ENCODE data around the gene RGL3.

Gene RGL3

DNA sequence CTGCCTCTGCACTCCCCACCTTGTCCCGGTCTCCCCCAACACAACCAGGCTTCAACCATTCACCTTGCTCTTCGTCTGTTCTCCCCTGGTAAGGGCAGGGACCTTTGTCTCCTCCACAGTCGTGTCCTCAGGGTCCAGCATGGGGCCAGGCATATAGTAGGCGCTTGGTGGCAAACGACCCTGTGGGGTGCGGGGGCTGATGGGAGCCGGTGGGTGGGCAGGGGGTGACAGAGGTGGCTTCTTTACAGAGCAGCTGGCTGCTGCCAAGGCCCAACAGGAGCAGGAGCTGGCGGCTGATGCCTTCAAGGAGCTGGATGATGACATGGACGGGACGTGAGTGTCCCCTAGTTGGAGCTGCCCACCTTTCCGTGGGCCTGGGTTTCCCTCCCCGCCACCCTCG lies 26.0 kb upstream of the RGL3 start:
- H3K36me3 ChIP-seq (ENCODE audit: control insufficient read depth in 1 of 2, insufficient read depth in 2 of 2, low read length in 2 of 2): peaks cover 79 to 82% of the 10 kb centered on the region in 2 experiments
- no peaks in the 10 kb centered on the region for H3K79me1 ChIP-seq (ENCODE audit: low read length)
- H3K9ac ChIP-seq (ENCODE audit: low read length): no peak overlapping the region
- H3K4ac ChIP-seq (ENCODE audit: low read depth, low read length): no peak overlapping the region
- H4K91ac ChIP-seq (ENCODE audit: low read depth, low read length): no peak overlapping the region
- no peaks in the 10 kb centered on the region for H3K9me3 ChIP-seq (ENCODE audit: insufficient read depth, low read depth, low read length)
- H4K8ac ChIP-seq (ENCODE audit: low read depth, low read length): no peak overlapping the region
- no peak overlapping the region for H3K4me3 ChIP-seq (ENCODE audit: low read depth, low read length)
- no peaks in the 10 kb centered on the region for H3K79me2 ChIP-seq (ENCODE audit: control insufficient read depth, insufficient read depth, low read length, poor library complexity)
- no peak overlapping the region for H3K4me2 ChIP-seq (ENCODE audit: low read length)
- no peak overlapping the region for H4K12ac ChIP-seq (ENCODE audit: low read depth, low read length)
- WGBS (ENCODE audit: extremely low coverage, insufficient coverage, insufficient read length): no CpG with 5 or more reads among the region's 13 CpGs
- H2BK5ac ChIP-seq (ENCODE audit: low read depth, low read length, poor library complexity): no peak overlapping the region
- H3K23ac ChIP-seq (ENCODE audit: low read length): no peak overlapping the region
- H3K27me3 ChIP-seq (ENCODE audit: insufficient read depth, low read length): no peaks in the 10 kb centered on the region
- H3K27ac ChIP-seq (ENCODE audit: low read depth, low read length): no peak overlapping the region
- DNase-seq: no peak
- H3K14ac ChIP-seq (ENCODE audit: low read length): no peak overlapping the region
- H2BK12ac ChIP-seq (ENCODE audit: low read length): no peak overlapping the region
- no peak overlapping the region for H3K18ac ChIP-seq (ENCODE audit: low read length)
- H3K4me1 ChIP-seq (ENCODE audit: control insufficient read depth in 1 of 2, insufficient read depth in 2 of 2, low read length in 2 of 2): no peaks in the 10 kb centered on the region
- no peak overlapping the region for H2BK120ac ChIP-seq (ENCODE audit: insufficient read depth, low read length, poor library complexity)
- H2AFZ ChIP-seq (ENCODE audit: insufficient read depth, low read length, poor library complexity): no peak overlapping the region
- no peak overlapping the region for H2AK5ac ChIP-seq (ENCODE audit: low read length)

DNA sequence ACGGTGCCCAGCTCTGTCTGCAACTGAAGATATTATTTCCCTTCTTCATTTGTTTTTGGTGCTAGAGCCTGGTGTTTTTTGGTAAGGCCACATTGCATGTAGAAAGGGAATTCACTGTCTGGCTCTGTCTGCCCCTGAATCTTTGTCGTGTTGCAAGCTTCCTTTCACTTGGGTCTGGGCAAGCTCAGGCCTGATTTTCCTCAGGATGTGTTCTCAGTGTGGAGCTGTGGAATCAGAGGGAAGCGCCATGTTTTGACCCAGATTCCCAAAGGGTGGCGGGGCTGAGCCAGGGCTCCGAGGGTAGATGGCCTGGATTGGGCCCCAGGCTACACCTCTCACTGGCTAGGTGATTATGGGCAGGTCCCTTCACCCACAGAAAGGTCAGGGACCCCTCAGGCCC lies 24.9 kb upstream of the RGL3 start:
- H4K91ac ChIP-seq (ENCODE audit: low read depth, low read length): no peak overlapping the region
- H3K4ac ChIP-seq (ENCODE audit: low read depth, low read length): no peak overlapping the region
- H2AK5ac ChIP-seq (ENCODE audit: low read length): no peak overlapping the region
- no peaks in the 10 kb centered on the region for H3K4me1 ChIP-seq (ENCODE audit: control insufficient read depth in 1 of 2, insufficient read depth in 2 of 2, low read length in 2 of 2)
- no peak overlapping the region for H3K18ac ChIP-seq (ENCODE audit: low read length)
- no peaks in the 10 kb centered on the region for H3K79me1 ChIP-seq (ENCODE audit: low read length)
- H3K4me3 ChIP-seq (ENCODE audit: low read depth, low read length): no peak overlapping the region
- H4K12ac ChIP-seq (ENCODE audit: low read depth, low read length): no peak overlapping the region
- H4K8ac ChIP-seq (ENCODE audit: low read depth, low read length): no peak overlapping the region
- no peaks in the 10 kb centered on the region for H3K9me3 ChIP-seq (ENCODE audit: insufficient read depth, low read depth, low read length)
- H3K4me2 ChIP-seq (ENCODE audit: low read length): no peak overlapping the region
- no peak overlapping the region for H2BK5ac ChIP-seq (ENCODE audit: low read depth, low read length, poor library complexity)
- DNase-seq: no peak
- whole genome bisulfite sequencing (ENCODE audit: extremely low coverage, insufficient coverage, insufficient read length): no CpG with 5 or more reads among the region's 5 CpGs
- no peaks in the 10 kb centered on the region for H3K79me2 ChIP-seq (ENCODE audit: control insufficient read depth, insufficient read depth, low read length, poor library complexity)
- H3K23ac ChIP-seq (ENCODE audit: low read length): no peak overlapping the region
- no peak overlapping the region for H2BK12ac ChIP-seq (ENCODE audit: low read length)
- no peak overlapping the region for H2BK120ac ChIP-seq (ENCODE audit: insufficient read depth, low read length, poor library complexity)
- H3K14ac ChIP-seq (ENCODE audit: low read length): no peak overlapping the region
- H3K27me3 ChIP-seq (ENCODE audit: insufficient read depth, low read length): no peaks in the 10 kb centered on the region
- peaks cover 77 to 81% of the 10 kb centered on the region in 2 experiments for H3K36me3 ChIP-seq (ENCODE audit: control insufficient read depth in 1 of 2, insufficient read depth in 2 of 2, low read length in 2 of 2)
- H2AFZ ChIP-seq (ENCODE audit: insufficient read depth, low read length, poor library complexity): no peak overlapping the region
- no peak overlapping the region for H3K9ac ChIP-seq (ENCODE audit: low read length)
- no peak overlapping the region for H3K27ac ChIP-seq (ENCODE audit: low read depth, low read length)

DNA sequence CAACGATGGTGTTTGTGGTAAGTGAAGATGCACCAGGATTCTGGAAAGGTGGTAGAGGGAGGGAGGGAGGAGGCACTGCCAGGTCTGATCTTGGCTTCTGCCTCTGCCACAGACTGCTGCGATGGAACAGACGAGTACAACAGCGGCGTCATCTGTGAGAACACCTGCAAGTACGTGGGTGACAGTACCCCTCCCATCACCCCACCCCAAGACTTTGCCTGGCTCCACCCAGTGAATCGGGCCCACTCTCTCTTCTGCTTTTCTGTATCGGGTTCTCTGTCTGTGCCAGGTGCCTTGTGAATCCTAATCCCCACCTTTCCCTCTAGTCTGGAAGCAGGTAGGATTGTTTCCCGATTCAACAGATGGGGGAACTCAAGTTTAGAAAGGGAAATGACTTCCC lies 18.8 kb upstream of the RGL3 start:
- Histone ChIP-seq H3K9me3 (ENCODE audit: insufficient read depth, low read depth, low read length) (no peaks in the 10 kb centered on the region), H3K27ac (ENCODE audit: low read depth, low read length) (no peak overlapping the region), H3K4me3 (ENCODE audit: low read depth, low read length) (no peak overlapping the region), H2AFZ (ENCODE audit: insufficient read depth, low read length, poor library complexity) (no peak overlapping the region), H3K27me3 (ENCODE audit: insufficient read depth, low read length) (no peaks in the 10 kb centered on the region), H3K4me1 (ENCODE audit: control insufficient read depth in 1 of 2, insufficient read depth in 2 of 2, low read length in 2 of 2) (peaks cover 8 to 10% of the 10 kb centered on the region in 2 experiments), H3K79me2 (ENCODE audit: control insufficient read depth, insufficient read depth, low read length, poor library complexity) (peaks cover 3% of the 10 kb centered on the region), H3K23ac (ENCODE audit: low read length) (no peak overlapping the region), H4K12ac (ENCODE audit: low read depth, low read length) (no peak overlapping the region), H2BK120ac (ENCODE audit: insufficient read depth, low read length, poor library complexity) (no peak overlapping the region), H2BK5ac (ENCODE audit: low read depth, low read length, poor library complexity) (no peak overlapping the region), H3K14ac (ENCODE audit: low read length) (no peak overlapping the region), H2AK5ac (ENCODE audit: low read length) (no peak overlapping the region), H3K4ac (ENCODE audit: low read depth, low read length) (no peak overlapping the region), H3K79me1 (ENCODE audit: low read length) (peaks cover 4% of the 10 kb centered on the region), H3K18ac (ENCODE audit: low read length) (no peak overlapping the region), H4K91ac (ENCODE audit: low read depth, low read length) (no peak overlapping the region), H3K36me3 (ENCODE audit: control insufficient read depth in 1 of 2, insufficient read depth in 2 of 2, low read length in 2 of 2) (peaks cover 46 to 51% of the 10 kb centered on the region in 2 experiments), H3K4me2 (ENCODE audit: low read length) (no peak overlapping the region), H3K9ac (ENCODE audit: low read length) (no peak overlapping the region), H4K8ac (ENCODE audit: low read depth, low read length) (no peak overlapping the region), H2BK12ac (ENCODE audit: low read length) (no peak overlapping the region)
- no CpG with 5 or more reads among the region's 9 CpGs for WGBS (ENCODE audit: extremely low coverage, insufficient coverage, insufficient read length)
- no peak for DNase-seq

DNA sequence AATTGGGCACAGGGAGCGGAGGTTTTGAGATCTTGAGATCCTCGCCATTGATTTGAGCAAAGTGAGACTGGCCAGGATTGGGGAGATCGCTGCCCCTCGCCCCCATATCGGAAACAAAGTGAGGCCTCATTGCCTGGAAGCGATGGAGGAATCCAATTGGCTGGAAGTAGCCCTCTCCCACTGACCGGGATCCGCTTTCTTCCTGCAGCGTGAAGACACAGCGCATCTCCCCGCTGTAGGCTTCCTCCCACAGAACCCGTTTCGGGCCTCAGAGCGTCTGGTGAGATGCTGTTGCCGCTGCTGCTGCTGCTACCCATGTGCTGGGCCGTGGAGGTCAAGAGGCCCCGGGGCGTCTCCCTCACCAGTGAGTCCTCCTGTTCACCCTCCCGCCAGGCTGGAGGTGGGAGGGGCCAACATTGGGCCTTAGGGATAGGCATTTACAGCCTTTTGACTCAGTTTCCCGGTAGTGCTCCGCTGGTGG lies 16.8 kb upstream of the RGL3 start:
- Histone ChIP-seq H2AFZ (ENCODE audit: insufficient read depth, low read length, poor library complexity) (peak overlapping the region; percentile 27), H3K27ac (ENCODE audit: low read depth, low read length) (no peak overlapping the region), H4K91ac (ENCODE audit: low read depth, low read length) (peak overlapping the region; percentile 51), H2BK120ac (ENCODE audit: insufficient read depth, low read length, poor library complexity) (no peak overlapping the region), H3K18ac (ENCODE audit: low read length) (peak overlapping the region; percentile 26), H2BK5ac (ENCODE audit: low read depth, low read length, poor library complexity) (no peak overlapping the region), H3K4me3 (ENCODE audit: low read depth, low read length) (peak overlapping the region; percentile 93), H3K79me2 (ENCODE audit: control insufficient read depth, insufficient read depth, low read length, poor library complexity) (peaks cover 3% of the 10 kb centered on the region), H4K12ac (ENCODE audit: low read depth, low read length) (peak overlapping the region; percentile 71), H3K4me1 (ENCODE audit: control insufficient read depth in 1 of 2, insufficient read depth in 2 of 2, low read length in 2 of 2) (peaks cover 8 to 10% of the 10 kb centered on the region in 2 experiments), H3K9me3 (ENCODE audit: insufficient read depth, low read depth, low read length) (no peaks in the 10 kb centered on the region), H3K14ac (ENCODE audit: low read length) (peak overlapping the region; percentile 55), H3K27me3 (ENCODE audit: insufficient read depth, low read length) (no peaks in the 10 kb centered on the region), H4K8ac (ENCODE audit: low read depth, low read length) (peak overlapping the region; percentile 74), H3K9ac (ENCODE audit: low read length) (peak overlapping the region; percentile 84), H3K36me3 (ENCODE audit: control insufficient read depth in 1 of 2, insufficient read depth in 2 of 2, low read length in 2 of 2) (peaks cover 30% of the 10 kb centered on the region in 2 experiments), H3K23ac (ENCODE audit: low read length) (no peak overlapping the region), H3K79me1 (ENCODE audit: low read length) (peaks cover 4% of the 10 kb centered on the region), H3K4me2 (ENCODE audit: low read length) (peak overlapping the region; percentile 95), H2BK12ac (ENCODE audit: low read length) (no peak overlapping the region), H3K4ac (ENCODE audit: low read depth, low read length) (peak overlapping the region; percentile 37), H2AK5ac (ENCODE audit: low read length) (peak overlapping the region; percentile 8)
- peak in 1 of 2 donors; percentile 37 for DNase-seq
- WGBS (ENCODE audit: extremely low coverage, insufficient coverage, insufficient read length): no CpG with 5 or more reads among the region's 21 CpGs

All from trophoblast cell (in vitro differentiated cells and primary cell).